ENCODE measurements around the gene HOTAIR. TPM values are rescaled to one million over a fixed set of nuclear protein-coding genes. Genes with fewer than 3 reads are reported as not detected.
A peak's percentile ranks its signal among the peaks of the same experiment; 100 is the strongest.

The HOTAIR gene
- total RNA-seq, 1 experiment from 2014 or later, result not detected

- no peak overlapping the region for H3K23ac ChIP-seq (ENCODE audit: insufficient read length, low read depth, low read length)
- H3K23me2 ChIP-seq (ENCODE audit: insufficient read length, low read depth, low read length, poor library complexity, severe bottlenecking), result no peaks in the 10 kb centered on the region
- no peak overlapping the region for H2BK120ac ChIP-seq (ENCODE audit: low read depth, low read length, poor library complexity, severe bottlenecking)
- H3K14ac ChIP-seq (ENCODE audit: insufficient read depth, low read length), result no peak overlapping the region
- H3K9me3 ChIP-seq (ENCODE audit: control insufficient read depth, low read depth, low read length), result no peaks in the 10 kb centered on the region
- Mint-ChIP-seq H3K9me3 (peaks cover 0 to 7% of the 10 kb centered on the region in 2 experiments; a peak in 2 of 5 replicates), H3K36me3 (ENCODE audit: insufficient read depth in 1 of 3, low read depth in 3 of 3) (no peaks in the 10 kb centered on the region; a peak in 2 of 7 replicates), H3K4me3 (no peak overlapping the region; a peak in 1 of 5 replicates), H3K27me3 (ENCODE audit: low read depth) (peaks cover 99% of the 10 kb centered on the region), H3K27ac (peak overlapping the region in 1 of 3 experiments; percentile 89; a peak in 1 of 7 replicates), H3K4me1 (peaks cover 3 to 9% of the 10 kb centered on the region in 2 experiments; a peak in 3 of 4 replicates)
- H2BK20ac ChIP-seq (ENCODE audit: low read depth, low read length, poor library complexity, severe bottlenecking), result no peak overlapping the region
- no peak overlapping the region for H3K9ac ChIP-seq (ENCODE audit: extremely low read depth, insufficient read length, low read length)
- H2BK15ac ChIP-seq (ENCODE audit: low read depth, low read length), result no peak overlapping the region
- no peak overlapping the region for H4K8ac ChIP-seq (replicated peaks; ENCODE audit: insufficient read length, low read depth, low read length)
- H3K4ac ChIP-seq (ENCODE audit: low read depth, low read length), result no peak overlapping the region
- no peak overlapping the region for H4K91ac ChIP-seq (ENCODE audit: insufficient read length, low read depth, low read length)
- H2BK12ac ChIP-seq (ENCODE audit: insufficient read length, low read depth, low read length), result no peak overlapping the region
- no peak overlapping the region for H3K18ac ChIP-seq (ENCODE audit: insufficient read length, low read depth, low read length)
- no peak for TF ChIP-seq CTCF (conservative IDR thresholded peaks at IDR 0.05)
- H3K4me1 ChIP-seq (ENCODE audit: insufficient read depth, low read length), result no peaks in the 10 kb centered on the region
- no peak overlapping the region for H2AK5ac ChIP-seq (ENCODE audit: insufficient read length, low read length)
- H3K79me1 ChIP-seq (ENCODE audit: insufficient read depth, low read depth, low read length, poor library complexity, severe bottlenecking), result no peaks in the 10 kb centered on the region
- H3K27me3 ChIP-seq (ENCODE audit: insufficient read depth, low read length), result peaks cover 99% of the 10 kb centered on the region
- H3T11ph ChIP-seq (ENCODE audit: low read length), result no peak overlapping the region
- no CpG with 5 or more reads among the region's 3 CpGs for WGBS (ENCODE audit: extremely low coverage, insufficient read length, low lambda C conversion rate)
- H4K20me1 ChIP-seq (ENCODE audit: control insufficient read depth, insufficient read depth, insufficient read length), result no peaks in the 10 kb centered on the region
- H4K5ac ChIP-seq (ENCODE audit: insufficient read length, low read depth, low read length), result no peak overlapping the region
- H2AFZ ChIP-seq (ENCODE audit: low read length), result no peak overlapping the region
- no peak for DNase-seq
- H2BK5ac ChIP-seq (ENCODE audit: insufficient read length, low read length), result no peak overlapping the region
- no peaks in the 10 kb centered on the region for H3K79me2 ChIP-seq (ENCODE audit: insufficient read depth, low read length)
- no peak overlapping the region for H3K27ac ChIP-seq (ENCODE audit: insufficient read length, low read depth, low read length)
- H3K4me2 ChIP-seq (ENCODE audit: insufficient read depth, insufficient read length, low read length), result no peak overlapping the region
- no peak overlapping the region for H3K56ac ChIP-seq (ENCODE audit: insufficient read length, low read depth, low read length)
Measured at GRCh38 chr12:53958128-53958527, 16.6 kb downstream of the HOTAIR start.
